GM19468 (cell line): ENCODE results near the gene DENND2C.

Source experiments
- ATAC-seq: cut with Tn5 transposase; IDR thresholded peaks from one replicate; pipeline ENCODE4 v1.9.1; 2021; ENCODE audit warnings: mild to moderate bottlenecking, moderate library complexity, moderate number of reproducible peaks; ENCODE audit not compliant: unreplicated experiment; ENCODE audit errors: extremely low read depth

The DENND2C gene

GRCh38 chr1:114685851-114686250 is 16.0 kb upstream of the DENND2C start:
- ATAC-seq, result no peak

- ATAC-seq, result no peak
These were observed 7.8 kb upstream of the DENND2C start for GRCh38 chr1:114677691-114678090.

GRCh38 chr1:114676115-114676514 is 6.3 kb upstream of the DENND2C start:
- no peak for ATAC-seq

- no peak for ATAC-seq
These were observed 2.1 kb upstream of the DENND2C start for GRCh38 chr1:114671939-114672275.

GRCh38 chr1:114671011-114671938 is 1.4 kb upstream of the DENND2C start:
- no peak for ATAC-seq

- ATAC-seq, result peak; percentile 85
These were observed 498 bp upstream of the DENND2C start for GRCh38 chr1:114670083-114671010.

- ATAC-seq, result no peak
These were observed 876 bp downstream of the DENND2C start for GRCh38 chr1:114668784-114669561.

GRCh38 chr1:114668373-114668772 is 1.5 kb downstream of the DENND2C start:
- no peak for ATAC-seq

- no peak for ATAC-seq
These were observed 2.9 kb downstream of the DENND2C start for GRCh38 chr1:114666954-114667353.

GRCh38 chr1:114660238-114660637 is 9.6 kb downstream of the DENND2C start:
- ATAC-seq, result no peak

- ATAC-seq, result no peak
These were observed 18.0 kb downstream of the DENND2C start for GRCh38 chr1:114651893-114652292.

- no peak for ATAC-seq
These were observed 21.3 kb downstream of the DENND2C start for GRCh38 chr1:114648503-114648902.

GRCh38 chr1:114641377-114641776 is 28.5 kb downstream of the DENND2C start:
- no peak for ATAC-seq

GRCh38 chr1:114638910-114639309 is 30.9 kb downstream of the DENND2C start:
- no peak for ATAC-seq

GRCh38 chr1:114632427-114632826 is 37.4 kb downstream of the DENND2C start:
- no peak for ATAC-seq

- ATAC-seq, result no peak
These were observed 42.7 kb downstream of the DENND2C start for GRCh38 chr1:114627107-114627506.

- ATAC-seq, result no peak
These were observed 46.5 kb downstream of the DENND2C start for GRCh38 chr1:114623364-114623763.

GRCh38 chr1:114620419-114620818 is 49.4 kb downstream of the DENND2C start:
- no peak for ATAC-seq

GRCh38 chr1:114618606-114619005 is 51.2 kb downstream of the DENND2C start:
- no peak for ATAC-seq

- ATAC-seq, result no peak
These were observed 59.2 kb downstream of the DENND2C start for GRCh38 chr1:114610546-114611245.
